Activated B cell treated with CpG ODN at 0.5 μM for 24 hours (primary cell): ENCODE results near the gene MMP17. TPM values are rescaled to one million over a fixed set of nuclear protein-coding genes. Genes with fewer than 3 reads are reported as not detected.
"Not testable (repeated sequence)": the region's sequence is repeated elsewhere in the genome, so short reads cannot be mapped to it uniquely, and the experiment has no call there.

Experiments
- ATAC-seq: fragments of 200-7000 bp; cut with Tn5 transposase; one replicate; pipeline ENCODE4 v1.10.0; 2021; ENCODE audit warnings: low read depth, mild to moderate bottlenecking, moderate library complexity
- CTCF ChIA-PET: fragments of 350-600 bp; sonication (Branson Sonifier 250); formaldehyde crosslinking; loops from one replicate; lab custom pipeline; 2021; ENCODE audit warnings: antibody characterized with exemption; lab: Charles Lee
- POLR2A ChIA-PET: fragments of 350-600 bp; sonication (Branson Sonifier 250); formaldehyde crosslinking; loops from one replicate; lab custom pipeline; 2021; ENCODE audit warnings: antibody characterized with exemption; lab: Charles Lee
- DNase-seq: peaks from one replicate; pipeline ENCODE4 v3.0.0; 2022
- H3K27ac Mint-ChIP-seq: one replicate; pipeline ENCODE4 v1.8.0; 2020; ENCODE audit warnings: mixed read lengths
- H3K27me3 Mint-ChIP-seq: one replicate; pipeline ENCODE4 v1.8.0; 2021; ENCODE audit warnings: mixed read lengths
- H3K36me3 Mint-ChIP-seq: one replicate; pipeline ENCODE4 v1.8.0; 2021; ENCODE audit warnings: low read depth, mixed read lengths
- H3K4me1 Mint-ChIP-seq: one replicate; pipeline ENCODE4 v1.8.0; 2021; ENCODE audit warnings: mixed read lengths
- H3K4me3 Mint-ChIP-seq: one replicate; pipeline ENCODE4 v1.8.0; 2020; ENCODE audit warnings: mild to moderate bottlenecking, mixed read lengths
- H3K9me3 Mint-ChIP-seq: one replicate; pipeline ENCODE4 v1.8.0; 2020; ENCODE audit warnings: mixed read lengths
- intact Hi-C: fragments of 100-400 bp; cut with micrococcal nuclease; formaldehyde crosslinking; loops from one replicate; pipeline ENCODE4 v1.15.1; 2024
- total RNA-seq: library from RNA; stranded (reverse); gene quantifications from 2 replicates; pipeline ENCODE4 v1.2.3, GENCODE V29; 2022
- TF ChIP-seq, protein P1 (sequence below): fragments of 200-600 bp; IDR thresholded peaks from one replicate; pipeline ENCODE4 v1.8.0; 2022; ENCODE audit warnings: antibody characterized with exemption, mild to moderate bottlenecking

MMP17 gene
- total RNA-seq, 1 donor from 2014 or later, result 11.3 TPM

DNA sequence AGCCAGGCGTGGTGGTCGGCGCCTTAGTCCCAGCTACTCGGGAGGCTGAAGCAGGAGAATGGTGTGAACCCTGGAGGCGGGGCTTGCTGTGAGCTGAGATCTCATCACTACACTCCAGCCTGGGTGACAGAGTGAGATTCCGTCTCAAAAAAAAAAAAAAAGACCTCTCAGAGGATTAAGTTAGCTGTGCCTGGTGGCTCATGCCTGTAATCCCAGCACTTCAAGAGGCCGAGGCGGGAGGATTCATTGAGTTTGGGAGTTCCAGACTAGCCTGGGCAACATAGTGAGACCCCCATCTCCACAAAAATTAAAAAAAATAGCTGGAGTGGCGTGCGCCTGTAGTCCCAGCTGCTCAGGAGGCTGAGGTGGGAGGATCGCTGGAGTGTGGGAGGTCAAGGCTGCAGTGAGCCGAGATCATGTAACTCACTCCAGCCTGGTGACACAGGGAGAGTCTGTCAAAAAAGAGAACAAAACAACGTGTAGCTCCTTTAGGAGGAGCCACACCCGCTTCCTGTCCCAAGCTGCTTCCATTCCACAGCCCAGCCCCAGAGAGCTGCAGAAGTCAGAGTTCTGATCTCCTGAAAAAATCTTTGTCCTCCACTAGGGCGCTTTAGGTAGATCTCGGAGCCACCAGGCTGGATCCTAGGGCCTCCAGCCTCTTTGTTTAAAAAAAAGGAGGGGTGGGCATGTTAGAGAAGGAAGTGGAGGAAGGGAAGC is 54.8 kb downstream of the MMP17 start:
- Mint-ChIP-seq H3K27ac (no peak overlapping the region), H3K9me3 (peaks cover 5% of the 10 kb centered on the region), H3K4me3 (no peak overlapping the region), H3K4me1 (no peaks in the 10 kb centered on the region), H3K36me3 (no peaks in the 10 kb centered on the region), H3K27me3 (peaks cover 11% of the 10 kb centered on the region)
- POLR2A ChIA-PET, result no interaction called here
- TF ChIP-seq, protein P1, sequence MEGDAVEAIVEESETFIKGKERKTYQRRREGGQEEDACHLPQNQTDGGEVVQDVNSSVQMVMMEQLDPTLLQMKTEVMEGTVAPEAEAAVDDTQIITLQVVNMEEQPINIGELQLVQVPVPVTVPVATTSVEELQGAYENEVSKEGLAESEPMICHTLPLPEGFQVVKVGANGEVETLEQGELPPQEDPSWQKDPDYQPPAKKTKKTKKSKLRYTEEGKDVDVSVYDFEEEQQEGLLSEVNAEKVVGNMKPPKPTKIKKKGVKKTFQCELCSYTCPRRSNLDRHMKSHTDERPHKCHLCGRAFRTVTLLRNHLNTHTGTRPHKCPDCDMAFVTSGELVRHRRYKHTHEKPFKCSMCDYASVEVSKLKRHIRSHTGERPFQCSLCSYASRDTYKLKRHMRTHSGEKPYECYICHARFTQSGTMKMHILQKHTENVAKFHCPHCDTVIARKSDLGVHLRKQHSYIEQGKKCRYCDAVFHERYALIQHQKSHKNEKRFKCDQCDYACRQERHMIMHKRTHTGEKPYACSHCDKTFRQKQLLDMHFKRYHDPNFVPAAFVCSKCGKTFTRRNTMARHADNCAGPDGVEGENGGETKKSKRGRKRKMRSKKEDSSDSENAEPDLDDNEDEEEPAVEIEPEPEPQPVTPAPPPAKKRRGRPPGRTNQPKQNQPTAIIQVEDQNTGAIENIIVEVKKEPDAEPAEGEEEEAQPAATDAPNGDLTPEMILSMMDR, result no peak
- DNase-seq (no peak), ATAC-seq (no peak)
- CTCF ChIA-PET, result no interaction called here
- intact Hi-C loops, result no loop called here

DNA sequence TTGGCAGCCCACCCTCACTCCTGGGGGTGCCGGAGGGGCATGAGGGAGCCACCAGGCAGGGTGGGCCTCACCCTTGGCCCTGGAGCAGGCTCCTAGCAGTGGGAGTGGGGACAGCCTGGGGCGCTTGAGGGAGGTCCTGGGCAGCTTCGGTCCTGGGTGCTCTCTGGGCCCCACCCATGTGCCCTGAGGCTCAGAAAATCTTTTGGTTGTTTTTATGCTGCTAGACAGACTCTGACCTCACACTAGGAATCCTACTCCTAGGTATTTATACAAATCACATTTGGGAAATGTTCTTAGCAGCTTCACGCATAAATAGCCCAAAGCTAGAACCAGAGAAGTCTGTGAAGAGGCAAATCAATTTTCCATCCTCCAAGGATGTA is 55.3 kb downstream of the MMP17 start:
- Mint-ChIP-seq H3K27me3 (peaks cover 11% of the 10 kb centered on the region), H3K9me3 (peaks cover 5% of the 10 kb centered on the region), H3K36me3 (no peaks in the 10 kb centered on the region), H3K27ac (no peak overlapping the region), H3K4me3 (no peak overlapping the region), H3K4me1 (no peaks in the 10 kb centered on the region)
- intact Hi-C loops, result no loop called here
- ATAC-seq (no peak), DNase-seq (no peak)
- TF ChIP-seq, protein P1, result no peak
- ChIA-PET POLR2A (no interaction called here), CTCF (no interaction called here)

DNA sequence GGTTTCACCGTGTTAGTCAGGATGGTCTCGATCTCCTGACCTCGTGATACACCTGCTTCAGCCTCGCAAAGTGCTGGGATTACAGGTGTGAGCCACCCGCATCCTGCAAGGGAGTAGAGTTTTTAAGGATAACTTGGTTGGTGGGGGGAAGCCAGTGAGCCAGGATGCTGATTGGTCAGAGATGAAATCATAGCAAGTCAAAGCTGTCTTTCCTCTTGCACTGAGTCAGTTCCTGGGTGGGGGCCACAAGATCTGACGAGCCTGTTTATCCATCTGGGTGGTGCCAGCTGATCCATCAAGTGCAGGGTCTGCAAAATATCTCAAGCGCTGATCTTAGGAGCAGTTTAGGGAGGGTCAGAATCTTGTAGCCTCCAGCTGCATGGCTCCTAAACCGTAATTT is 56.9 kb downstream of the MMP17 start:
- peaks cover 17% of the 10 kb centered on the region for H3K27me3 Mint-ChIP-seq
- H3K27ac Mint-ChIP-seq, H3K9me3 Mint-ChIP-seq, H3K4me3 Mint-ChIP-seq, H3K4me1 Mint-ChIP-seq, intact Hi-C loops, ATAC-seq, CTCF ChIA-PET, POLR2A ChIA-PET, DNase-seq, H3K36me3 Mint-ChIP-seq: not testable (repeated sequence)

DNA sequence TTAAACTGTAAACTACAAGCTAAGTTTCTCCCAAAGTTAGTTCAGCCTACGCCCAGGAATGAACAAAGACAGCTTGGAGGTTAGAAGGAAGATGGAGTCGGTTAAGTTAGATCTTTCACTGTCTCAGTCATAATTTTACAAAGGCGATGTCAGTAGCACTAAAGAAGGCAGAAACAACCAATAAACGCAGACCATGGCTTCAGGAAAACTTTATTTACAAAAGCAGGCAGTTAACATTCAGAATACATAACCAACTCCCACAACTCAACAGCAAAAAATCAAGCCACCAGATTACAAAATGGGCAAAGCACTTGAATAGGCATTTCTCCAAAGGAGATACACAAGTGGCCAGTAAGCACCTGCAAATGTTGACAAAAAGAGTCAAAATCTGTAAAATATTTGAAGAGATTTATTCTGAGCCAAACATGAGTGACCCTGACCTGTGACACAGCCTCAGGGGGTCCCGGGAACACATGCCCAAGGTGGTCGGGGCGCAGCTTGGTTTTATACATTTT is 57.4 kb downstream of the MMP17 start:
- ChIA-PET POLR2A (no interaction called here), CTCF (no interaction called here)
- peaks cover 15% of the 10 kb centered on the region for H3K27me3 Mint-ChIP-seq
- H3K9me3 Mint-ChIP-seq, result peaks cover 5% of the 10 kb centered on the region
- no peaks in the 10 kb centered on the region for H3K36me3 Mint-ChIP-seq
- H3K4me1 Mint-ChIP-seq, result no peaks in the 10 kb centered on the region
- intact Hi-C loops, result no loop called here
- no peak overlapping the region for H3K27ac Mint-ChIP-seq
- DNase-seq (no peak), ATAC-seq (no peak)
- no peak overlapping the region for H3K4me3 Mint-ChIP-seq
- TF ChIP-seq, protein P1, result no peak

DNA sequence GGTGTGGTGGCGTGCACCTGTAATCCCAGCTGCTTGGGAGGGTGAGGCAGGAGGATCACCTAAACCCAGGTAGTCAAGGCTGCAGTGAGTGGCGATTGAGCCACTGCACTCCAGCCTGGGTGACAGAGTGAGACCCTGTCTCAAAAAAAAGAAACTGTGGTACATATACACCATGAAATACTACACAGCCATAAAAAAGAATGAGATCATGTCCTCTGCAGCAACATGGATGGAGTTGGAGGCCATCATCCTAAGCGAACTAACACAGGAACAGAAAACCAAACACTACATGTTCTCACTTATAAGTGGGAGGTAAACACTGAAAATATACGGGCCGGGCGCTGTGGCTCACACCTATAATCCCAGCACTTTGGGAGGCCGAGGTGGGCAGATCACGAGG is 63.5 kb downstream of the MMP17 start:
- POLR2A ChIA-PET, result interaction anchor here (0.6 kb wide), 1 partner anchor 15 kb away, joined by 3 read pairs; no protein-coding TSS in a partner anchor
- DNase-seq, H3K36me3 Mint-ChIP-seq, H3K27ac Mint-ChIP-seq, H3K9me3 Mint-ChIP-seq, H3K27me3 Mint-ChIP-seq, CTCF ChIA-PET, H3K4me3 Mint-ChIP-seq, ATAC-seq: not testable (repeated sequence)
- intact Hi-C loops, result loop anchor here (10.0 kb wide), 1 partner anchor 1017 kb away; the partner anchor contains the start of gene RAN
- peaks cover 11% of the 10 kb centered on the region for H3K4me1 Mint-ChIP-seq
